ENCODE data around the gene ZFP36L2. TPM values are rescaled to one million over a fixed set of nuclear protein-coding genes. Genes with fewer than 3 reads are reported as not detected.

Gene ZFP36L2
- total and polyA plus RNA-seq, 12 donors: 8.4 to 333 (median 107) TPM

DNA sequence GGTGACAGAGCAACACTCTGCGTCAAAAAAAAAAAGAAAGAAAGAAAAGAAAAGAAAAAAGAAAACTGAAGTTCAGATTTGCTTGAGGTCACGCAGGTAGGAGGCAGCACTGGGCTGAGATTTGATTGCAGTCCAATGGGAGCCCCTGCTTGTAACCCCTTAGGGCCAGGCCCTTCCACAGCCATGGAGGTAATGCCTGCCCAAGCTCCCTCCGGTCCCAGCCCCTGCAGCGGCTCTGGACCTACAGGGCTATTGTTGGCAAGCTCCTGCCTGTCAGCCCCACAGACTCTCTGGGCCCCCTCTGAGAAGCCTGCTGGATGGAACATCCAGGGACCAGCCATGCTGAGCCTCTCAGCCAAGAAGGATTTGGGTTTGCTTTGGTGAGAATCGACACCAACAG is 12.2 kb downstream of the ZFP36L2 start:
- Histone ChIP-seq H3K4me3 (no peak overlapping the region), H3K27me3 (no peaks in the 10 kb centered on the region), H3K36me3 (replicated peaks in 1 of 2) (no peaks in the 10 kb centered on the region), H3K9me3 (replicated peaks in 1 of 3) (no peaks in the 10 kb centered on the region), H3K27ac (no peak overlapping the region), H3K4me1 (replicated peaks in 1 of 2) (peaks cover 18 to 19% of the 10 kb centered on the region in 2 donors)
- intact Hi-C loops (cut with DNase I): no loop called here
- peak in 1 of 7 donors; percentile 8 for DNase-seq
- TF ChIP-seq, protein P1, sequence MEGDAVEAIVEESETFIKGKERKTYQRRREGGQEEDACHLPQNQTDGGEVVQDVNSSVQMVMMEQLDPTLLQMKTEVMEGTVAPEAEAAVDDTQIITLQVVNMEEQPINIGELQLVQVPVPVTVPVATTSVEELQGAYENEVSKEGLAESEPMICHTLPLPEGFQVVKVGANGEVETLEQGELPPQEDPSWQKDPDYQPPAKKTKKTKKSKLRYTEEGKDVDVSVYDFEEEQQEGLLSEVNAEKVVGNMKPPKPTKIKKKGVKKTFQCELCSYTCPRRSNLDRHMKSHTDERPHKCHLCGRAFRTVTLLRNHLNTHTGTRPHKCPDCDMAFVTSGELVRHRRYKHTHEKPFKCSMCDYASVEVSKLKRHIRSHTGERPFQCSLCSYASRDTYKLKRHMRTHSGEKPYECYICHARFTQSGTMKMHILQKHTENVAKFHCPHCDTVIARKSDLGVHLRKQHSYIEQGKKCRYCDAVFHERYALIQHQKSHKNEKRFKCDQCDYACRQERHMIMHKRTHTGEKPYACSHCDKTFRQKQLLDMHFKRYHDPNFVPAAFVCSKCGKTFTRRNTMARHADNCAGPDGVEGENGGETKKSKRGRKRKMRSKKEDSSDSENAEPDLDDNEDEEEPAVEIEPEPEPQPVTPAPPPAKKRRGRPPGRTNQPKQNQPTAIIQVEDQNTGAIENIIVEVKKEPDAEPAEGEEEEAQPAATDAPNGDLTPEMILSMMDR (IDR thresholded peaks at IDR 0.05): no peak
- TF ChIP-seq POLR2A (IDR thresholded peaks at IDR 0.05): no peak
- 94 to 98% (median 95%) methylated on average over 4 to 5 of the region's 5 CpGs for WGBS, 4 donors

DNA sequence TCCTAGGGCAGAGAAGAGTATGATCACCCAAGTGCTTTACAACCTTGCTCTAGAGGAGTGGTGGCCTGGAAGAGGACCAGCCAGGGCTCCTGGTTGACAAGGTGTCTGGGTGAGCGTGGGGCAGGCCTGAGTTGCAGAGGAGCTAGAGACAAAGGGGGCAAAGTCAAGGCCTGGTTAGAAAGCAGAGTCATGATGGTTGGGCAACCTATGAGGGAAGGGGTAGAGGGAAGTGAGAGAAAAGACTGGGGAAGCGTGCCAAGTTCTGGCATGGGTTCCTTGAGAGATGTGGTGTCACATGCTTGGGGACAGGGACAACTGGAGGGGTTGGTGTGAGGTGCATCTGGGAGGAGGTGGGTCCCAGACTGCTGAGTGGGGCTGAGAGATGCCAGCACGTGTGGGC is 13.5 kb downstream of the ZFP36L2 start:
- Histone ChIP-seq H3K9me3 (replicated peaks in 1 of 3) (no peaks in the 10 kb centered on the region), H3K27ac (peak overlapping the region in 1 of 5 donors; percentile 69), H3K4me3 (no peak overlapping the region), H3K36me3 (replicated peaks in 1 of 2) (no peaks in the 10 kb centered on the region), H3K4me1 (replicated peaks in 1 of 2) (peaks cover 4 to 6% of the 10 kb centered on the region in 2 donors), H3K27me3 (no peaks in the 10 kb centered on the region)
- intact Hi-C loops (cut with DNase I): no loop called here
- TF ChIP-seq, protein P1 (IDR thresholded peaks at IDR 0.05): no peak
- no peak for TF ChIP-seq POLR2A (IDR thresholded peaks at IDR 0.05)
- WGBS, 4 donors: 83 to 100% (median 91%) methylated on average over 2 to 3 of the region's 3 CpGs
- peak; percentile 45 to 82 (median 72) for DNase-seq

DNA sequence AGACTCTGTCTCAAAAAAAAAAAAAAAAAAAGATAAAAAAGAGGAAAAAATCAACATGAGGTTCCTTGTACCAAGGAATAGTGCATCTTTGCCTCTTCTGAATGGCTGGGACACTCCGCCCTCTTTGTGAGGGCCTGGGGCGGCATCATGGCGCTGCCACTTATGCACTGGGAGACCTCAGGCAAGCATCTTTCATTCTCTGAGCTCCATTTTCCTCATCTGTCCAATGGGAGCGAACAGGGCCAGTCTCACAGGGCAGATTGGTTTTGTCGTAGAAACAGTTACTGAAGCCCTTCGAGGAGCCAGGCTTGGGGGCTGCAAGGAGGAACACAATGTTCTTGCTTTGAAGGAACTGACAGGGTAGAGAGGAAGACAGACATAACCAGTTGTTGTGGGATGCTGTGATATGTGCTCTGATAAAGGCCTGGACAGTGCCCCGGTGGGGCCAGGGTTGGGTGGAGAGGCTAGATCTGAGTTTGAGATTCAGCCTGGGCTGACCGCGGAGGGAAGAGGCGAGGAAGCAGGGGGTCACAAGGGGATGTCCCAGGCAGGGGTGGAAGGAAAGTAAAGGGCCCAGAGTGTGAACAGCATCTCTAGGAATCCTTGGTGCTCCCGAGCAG is 14.1 kb downstream of the ZFP36L2 start:
- H3K27ac ChIP-seq: peak overlapping the region in 1 of 5 donors; percentile 69
- H3K36me3 ChIP-seq (replicated peaks in 1 of 2): no peaks in the 10 kb centered on the region
- DNase-seq: no peak
- peaks cover 0 to under 1% of the 10 kb centered on the region in 2 donors for H3K4me1 ChIP-seq (replicated peaks in 1 of 2)
- H3K27me3 ChIP-seq: no peaks in the 10 kb centered on the region
- no peak for TF ChIP-seq POLR2A (IDR thresholded peaks at IDR 0.05)
- TF ChIP-seq, protein P1 (IDR thresholded peaks at IDR 0.05): no peak
- no peak overlapping the region for H3K4me3 ChIP-seq
- 82 to 89% (median 86%) methylated on average over 11 of the region's 11 CpGs for WGBS, 4 donors
- intact Hi-C loops (cut with DNase I): no loop called here
- no peaks in the 10 kb centered on the region for H3K9me3 ChIP-seq (replicated peaks in 1 of 3)

DNA sequence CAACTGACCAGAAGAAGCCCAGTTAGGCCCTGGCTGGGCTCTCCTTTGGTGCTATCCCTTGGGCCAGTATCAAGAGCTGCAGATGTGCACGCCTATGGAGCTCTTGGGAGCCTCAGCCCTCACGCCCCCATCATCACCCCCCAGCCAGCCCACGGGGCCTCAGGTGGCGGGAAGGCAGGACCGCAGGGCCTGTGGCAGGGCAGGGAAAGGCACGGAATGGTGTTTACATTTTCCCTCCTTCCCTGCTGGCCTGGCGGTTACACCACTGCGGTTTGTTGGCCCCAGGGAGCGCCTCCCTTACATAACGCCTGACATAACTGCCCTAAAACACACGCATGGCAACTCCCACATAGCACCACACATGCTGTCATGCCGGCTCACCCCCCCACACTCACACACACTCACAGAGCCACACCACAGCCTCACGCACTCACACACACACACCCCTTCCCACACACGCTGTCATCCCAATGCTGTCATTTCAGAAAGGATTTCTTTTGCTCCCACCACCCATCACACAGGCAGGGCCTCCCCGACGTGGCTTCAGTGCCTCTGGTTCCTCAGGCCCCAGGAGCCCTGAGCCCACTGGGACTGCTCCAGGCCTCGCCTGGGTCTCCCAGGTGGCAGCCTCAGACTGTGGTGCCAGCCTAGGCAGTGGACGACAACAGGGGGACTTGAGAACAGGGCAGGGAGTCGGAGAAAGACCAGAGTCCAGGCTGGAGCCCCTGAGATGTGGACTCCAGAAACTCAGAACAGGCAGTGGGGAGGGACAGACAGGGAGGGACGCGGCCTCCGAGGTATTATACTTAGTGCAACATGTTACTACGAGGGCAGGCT is 15.7 kb downstream of the ZFP36L2 start:
- TF ChIP-seq, protein P1 (IDR thresholded peaks at IDR 0.05): no peak
- no peak for TF ChIP-seq POLR2A (IDR thresholded peaks at IDR 0.05)
- no peaks in the 10 kb centered on the region for H3K4me1 ChIP-seq (replicated peaks in 1 of 2)
- DNase-seq: no peak
- H3K27ac ChIP-seq: no peak overlapping the region
- intact Hi-C loops (cut with DNase I): no loop called here
- H3K9me3 ChIP-seq (replicated peaks in 1 of 3): no peaks in the 10 kb centered on the region
- 77 to 88% (median 79%) methylated on average over 16 to 23 of the region's 23 CpGs for WGBS, 4 donors
- H3K27me3 ChIP-seq: no peaks in the 10 kb centered on the region
- H3K4me3 ChIP-seq: no peak overlapping the region
- H3K36me3 ChIP-seq (replicated peaks in 1 of 2): no peaks in the 10 kb centered on the region
